ENCODE measurements around the gene GLIPR1L2. TPM values are rescaled to one million over a fixed set of nuclear protein-coding genes. Genes with fewer than 3 reads are reported as not detected.
"Not testable (repeated sequence)": the region's sequence is repeated elsewhere in the genome, so short reads cannot be mapped to it uniquely, and the experiment has no call there.

The GLIPR1L2 gene
- total and polyA plus RNA-seq, 7 donors = 0.04 to 1.5 (median 0.58) TPM; not detected in 1

GRCh38 chr12:75452675-75453330, 61.9 kb downstream of the GLIPR1L2 start:
- intact Hi-C loops (cut with DNase I) = no loop called here
- 78 to 82% (median 82%) methylated on average over 3 of the region's 3 CpGs for WGBS, 3 donors

GRCh38 chr12:75455839-75456238, 65.0 kb downstream of the GLIPR1L2 start:
- WGBS, 3 donors = 83% methylated on average over 5 of the region's 5 CpGs
- DNase-seq = no peak
- H3K27me3 ChIP-seq (ENCODE audit: insufficient read depth in 3 of 3, low read length in 2 of 3) = no peaks in the 10 kb centered on the region
- no peaks in the 10 kb centered on the region for H3K36me3 ChIP-seq (ENCODE audit: insufficient read depth in 1 of 2, low read depth in 1 of 2)
- intact Hi-C loops (cut with DNase I) = no loop called here
- TF ChIP-seq CTCF (IDR thresholded peaks at IDR 0.05) = no peak
- H3K9me3 ChIP-seq = peaks cover 5% of the 10 kb centered on the region
- H3K27ac ChIP-seq = no peak overlapping the region
- ATAC-seq = no peak
- no peak overlapping the region for H3K4me3 ChIP-seq
- no peaks in the 10 kb centered on the region for H3K4me1 ChIP-seq

More at GRCh38 chr12:75452675-75453330, 61.9 kb downstream of the GLIPR1L2 start:
- H3K4me1 ChIP-seq = no peaks in the 10 kb centered on the region
- no peaks in the 10 kb centered on the region for H3K36me3 ChIP-seq (ENCODE audit: insufficient read depth in 1 of 2, low read depth in 1 of 2)
- no peak for ATAC-seq
- no peak overlapping the region for H3K4me3 ChIP-seq
- no peak overlapping the region for H3K27ac ChIP-seq
- no peaks in the 10 kb centered on the region for H3K9me3 ChIP-seq
- no peak for TF ChIP-seq CTCF (IDR thresholded peaks at IDR 0.05)
- no peak for DNase-seq
- H3K27me3 ChIP-seq (ENCODE audit: insufficient read depth in 3 of 3, low read length in 2 of 3) = no peaks in the 10 kb centered on the region

- H3K4me3 ChIP-seq = no peak overlapping the region
- DNase-seq = no peak
- WGBS, 3 donors = 93 to 98% (median 93%) methylated on average over 1 of the region's 1 CpG
- no peak for TF ChIP-seq CTCF (IDR thresholded peaks at IDR 0.05)
- H3K36me3 ChIP-seq (ENCODE audit: insufficient read depth in 1 of 2, low read depth in 1 of 2) = no peaks in the 10 kb centered on the region
- ATAC-seq = no peak
- peaks cover 5% of the 10 kb centered on the region for H3K9me3 ChIP-seq
- intact Hi-C loops (cut with DNase I) = no loop called here
- H3K27ac ChIP-seq = no peak overlapping the region
- no peaks in the 10 kb centered on the region for H3K27me3 ChIP-seq (ENCODE audit: insufficient read depth in 3 of 3, low read length in 2 of 3)
- H3K4me1 ChIP-seq = no peaks in the 10 kb centered on the region
These were observed 66.3 kb downstream of the GLIPR1L2 start for GRCh38 chr12:75457191-75457590.

GRCh38 chr12:75457866-75458265, 67.0 kb downstream of the GLIPR1L2 start:
- ATAC-seq; DNase-seq; H3K4me1 ChIP-seq; intact Hi-C loops (cut with DNase I); H3K9me3 ChIP-seq; H3K27me3 ChIP-seq (ENCODE audit: insufficient read depth in 3 of 3, low read length in 2 of 3); H3K27ac ChIP-seq; H3K36me3 ChIP-seq (ENCODE audit: insufficient read depth in 1 of 2, low read depth in 1 of 2); H3K4me3 ChIP-seq: not testable (repeated sequence)
- 73 to 83% (median 79%) methylated on average over 9 of the region's 9 CpGs for WGBS, 3 donors

GRCh38 chr12:75459755-75460154, 68.9 kb downstream of the GLIPR1L2 start:
- 89 to 94% (median 92%) methylated on average over 3 of the region's 3 CpGs for WGBS, 3 donors
- peaks cover 14% of the 10 kb centered on the region for H3K9me3 ChIP-seq
- TF ChIP-seq CTCF (IDR thresholded peaks at IDR 0.05) = no peak
- H3K27ac ChIP-seq = no peak overlapping the region
- no peak overlapping the region for H3K4me3 ChIP-seq
- DNase-seq (no peak), ATAC-seq (no peak)
- H3K36me3 ChIP-seq (ENCODE audit: insufficient read depth in 1 of 2, low read depth in 1 of 2) = no peaks in the 10 kb centered on the region
- no peaks in the 10 kb centered on the region for H3K27me3 ChIP-seq (ENCODE audit: insufficient read depth in 3 of 3, low read length in 2 of 3)
- intact Hi-C loops (cut with DNase I) = no loop called here
- H3K4me1 ChIP-seq = no peaks in the 10 kb centered on the region
